PFSK-1 (cell line): Measurements from ENCODE around the gene PCNX3.

ENCODE experiments used
- SIN3A ChIP-seq: IDR thresholded peaks from 2 replicates; pipeline ENCODE4 v1.6.1; 2012; ENCODE audit warnings: mild to moderate bottlenecking, low read length, moderate library complexity, borderline replicate concordance; ENCODE audit not compliant: insufficient read depth
- TAF1 ChIP-seq: IDR thresholded peaks from 2 replicates; pipeline ENCODE4 v1.6.1; 2012; ENCODE audit warnings: low read length, control low read depth, borderline replicate concordance; ENCODE audit not compliant: insufficient read depth
- TF ChIP-seq, protein P1 (sequence below), 2 experiments: IDR thresholded peaks; 2 replicates each; pipeline versions ENCODE4 v1.6.1 to v1.8.0; 2011 to 2012; ENCODE audit warnings: low read depth in 2 of 2, low read length in 2 of 2, control low read depth in 1 of 2, inconsistent platforms in 1 of 2, mild to moderate bottlenecking in 1 of 2, moderate library complexity in 1 of 2; ENCODE audit not compliant: insufficient read depth in 1 of 2

DNA sequence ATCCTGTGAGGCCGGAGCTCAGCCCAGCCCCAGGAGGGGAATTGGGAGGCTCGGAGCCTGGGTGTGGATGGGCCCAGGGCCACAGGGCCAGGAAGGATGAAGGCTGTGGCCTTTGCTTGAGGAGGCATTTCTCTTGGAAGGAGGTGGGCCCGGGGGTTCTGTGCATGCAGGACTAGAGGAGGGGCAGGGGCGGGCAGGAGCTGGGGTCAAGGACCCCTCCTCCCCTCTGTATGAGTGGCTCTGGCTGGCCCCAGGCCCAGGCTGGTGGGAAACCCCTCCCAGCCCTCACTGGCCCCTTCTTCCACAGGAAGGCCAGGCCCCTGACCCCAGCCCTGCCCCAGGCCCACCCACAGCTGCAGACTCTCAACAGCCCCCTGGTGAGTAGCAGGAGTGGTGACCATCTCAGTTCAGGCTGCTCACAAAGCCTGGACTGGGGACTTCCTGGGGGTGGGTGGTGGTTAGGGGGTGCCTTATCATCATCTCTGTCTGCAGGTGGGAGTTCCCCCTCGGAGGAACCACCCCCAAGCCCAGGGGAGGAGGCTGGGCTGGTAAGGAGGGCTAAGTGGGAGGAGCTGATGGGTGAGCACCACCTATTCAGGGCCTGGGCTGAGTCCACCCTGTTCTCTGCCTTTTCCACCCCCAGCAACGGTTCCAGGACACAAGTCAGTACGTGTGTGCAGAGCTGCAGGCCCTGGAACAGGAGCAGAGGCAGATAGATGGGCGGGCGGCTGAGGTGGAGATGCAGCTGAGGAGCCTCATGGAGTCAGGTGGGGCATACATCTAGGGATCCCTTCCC, 25.9 kb upstream of the PCNX3 start:
- TF ChIP-seq, protein P1, sequence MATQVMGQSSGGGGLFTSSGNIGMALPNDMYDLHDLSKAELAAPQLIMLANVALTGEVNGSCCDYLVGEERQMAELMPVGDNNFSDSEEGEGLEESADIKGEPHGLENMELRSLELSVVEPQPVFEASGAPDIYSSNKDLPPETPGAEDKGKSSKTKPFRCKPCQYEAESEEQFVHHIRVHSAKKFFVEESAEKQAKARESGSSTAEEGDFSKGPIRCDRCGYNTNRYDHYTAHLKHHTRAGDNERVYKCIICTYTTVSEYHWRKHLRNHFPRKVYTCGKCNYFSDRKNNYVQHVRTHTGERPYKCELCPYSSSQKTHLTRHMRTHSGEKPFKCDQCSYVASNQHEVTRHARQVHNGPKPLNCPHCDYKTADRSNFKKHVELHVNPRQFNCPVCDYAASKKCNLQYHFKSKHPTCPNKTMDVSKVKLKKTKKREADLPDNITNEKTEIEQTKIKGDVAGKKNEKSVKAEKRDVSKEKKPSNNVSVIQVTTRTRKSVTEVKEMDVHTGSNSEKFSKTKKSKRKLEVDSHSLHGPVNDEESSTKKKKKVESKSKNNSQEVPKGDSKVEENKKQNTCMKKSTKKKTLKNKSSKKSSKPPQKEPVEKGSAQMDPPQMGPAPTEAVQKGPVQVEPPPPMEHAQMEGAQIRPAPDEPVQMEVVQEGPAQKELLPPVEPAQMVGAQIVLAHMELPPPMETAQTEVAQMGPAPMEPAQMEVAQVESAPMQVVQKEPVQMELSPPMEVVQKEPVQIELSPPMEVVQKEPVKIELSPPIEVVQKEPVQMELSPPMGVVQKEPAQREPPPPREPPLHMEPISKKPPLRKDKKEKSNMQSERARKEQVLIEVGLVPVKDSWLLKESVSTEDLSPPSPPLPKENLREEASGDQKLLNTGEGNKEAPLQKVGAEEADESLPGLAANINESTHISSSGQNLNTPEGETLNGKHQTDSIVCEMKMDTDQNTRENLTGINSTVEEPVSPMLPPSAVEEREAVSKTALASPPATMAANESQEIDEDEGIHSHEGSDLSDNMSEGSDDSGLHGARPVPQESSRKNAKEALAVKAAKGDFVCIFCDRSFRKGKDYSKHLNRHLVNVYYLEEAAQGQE (IDR thresholded peaks at IDR 0.05; ENCODE audit: insufficient read depth in 1 of 2, low read depth in 2 of 2, low read length in 2 of 2): no peak
- no peak for TF ChIP-seq TAF1
- TF ChIP-seq SIN3A: no peak
